HCT116 (cell line): ENCODE measurements around the gene ARHGEF40. TPM values are rescaled to one million over a fixed set of nuclear protein-coding genes. Genes with fewer than 3 reads are reported as not detected.

ENCODE experiments used
- ATAC-seq: fragments of 200-7000 bp; cut with Tn5 transposase; 2 replicates; pipeline ENCODE4 v1.9.1; 2020; ENCODE audit warnings: mild to moderate bottlenecking, moderate library complexity
- BruUV-seq: library from RNA; stranded (reverse); fragments of 400-500 nt; replicated peaks from 2 replicates; lab custom pipeline; 2021; lab: Mats Ljungman, UMichigan
- CTCF ChIA-PET: fragments of 300-600 bp; sonication (Branson Sonifier 250); formaldehyde crosslinking; loops from one replicate; lab custom pipeline; 2021; ENCODE audit warnings: antibody characterized with exemption; lab: Charles Lee
- POLR2A ChIA-PET: fragments of 300-600, 350-600 bp; sonication (Branson Sonifier 250); formaldehyde crosslinking; loops from one replicate; lab custom pipeline; 2021; ENCODE audit warnings: antibody characterized with exemption; lab: Charles Lee
- RAD21 ChIA-PET, 2 experiments: fragments of 300-600 bp; sonication (Branson Sonifier 250); formaldehyde crosslinking; loops; one replicate each; lab custom pipeline; 2023; ENCODE audit warnings: low total read pairs in 2 of 2; ENCODE audit not compliant: uncharacterized antibody in 2 of 2, unreplicated experiment in 2 of 2, low non-redundant PET in 1 of 2; lab: Charles Lee
- DNase-seq: peaks from one replicate; pipeline ENCODE4 v3.0.0-alpha.2; 2010; ENCODE audit warnings: low read depth, low spot score
- H2AFZ ChIP-seq: fragments of 200-600 bp; shearing (Covaris generic), sonication (generic); 2 replicates; pipeline ENCODE4 v1.6.1; 2017; ENCODE audit warnings: low read depth, mixed run types, mixed read lengths, antibody characterized with exemption, low read length; ENCODE audit not compliant: poor library complexity, severe bottlenecking
- H3K27ac ChIP-seq: 2 replicates; pipeline ENCODE4 v1.5.1; 2012; ENCODE audit warnings: low read depth, low read length
- H3K27me3 ChIP-seq: fragments of 200-600 bp; sonication (generic); 2 replicates; pipeline ENCODE4 v1.6.1; 2016; ENCODE audit warnings: mixed run types, low read length, mixed read lengths; ENCODE audit not compliant: insufficient read depth
- H3K36me3 ChIP-seq, 2 experiments: fragments of 200-500 bp in 1 of 2; fragments of 200-600 bp in 1 of 2; sonication (Bioruptor generic) in 1 of 2; sonication (generic) in 1 of 2; 2 replicates each; pipeline versions ENCODE4 v1.5.1 to v1.6.1; 2014 to 2016; ENCODE audit warnings: low read length in 2 of 2, inconsistent platforms in 1 of 2, mixed read lengths in 1 of 2, mixed run types in 1 of 2; ENCODE audit not compliant: insufficient read depth in 2 of 2, control insufficient read depth in 1 of 2
- H3K4me1 ChIP-seq, 2 experiments: fragments of 200-600 bp in 1 of 2; sonication (generic) in 1 of 2; 2 replicates each; pipeline versions ENCODE4 v1.5.1 to v1.6.1; 2012 to 2017; ENCODE audit warnings: low read length in 2 of 2, inconsistent platforms in 1 of 2, mild to moderate bottlenecking in 1 of 2, mixed read lengths in 1 of 2, mixed run types in 1 of 2, moderate library complexity in 1 of 2; ENCODE audit not compliant: insufficient read depth in 2 of 2, control insufficient read depth in 1 of 2
- H3K4me2 ChIP-seq: fragments of 200-600 bp; sonication (generic); 2 replicates; pipeline ENCODE4 v1.6.1; 2017; ENCODE audit warnings: mixed run types, low read length, mixed read lengths
- H3K4me3 ChIP-seq, 2 experiments: fragments of 200-600 bp in 1 of 2; sonication (generic) in 1 of 2; replicated peaks in 1 of 2; 2 replicates each; pipeline ENCODE4 v1.5.1; 2011 to 2016; ENCODE audit warnings: low read length in 2 of 2, control low read depth in 1 of 2, low read depth in 1 of 2, mild to moderate bottlenecking in 1 of 2, mixed read lengths in 1 of 2, mixed run types in 1 of 2
- H3K79me2 ChIP-seq: fragments of 200-600 bp; sonication (generic); 2 replicates; pipeline ENCODE4 v1.6.1; 2017; ENCODE audit warnings: mild to moderate bottlenecking, mixed run types, low read length, moderate library complexity, mixed read lengths; ENCODE audit not compliant: insufficient read depth
- H3K9ac ChIP-seq: fragments of 200-600 bp; sonication (generic); 2 replicates; pipeline ENCODE4 v1.6.1; 2016; ENCODE audit warnings: low read length, mixed read lengths
- H3K9me2 ChIP-seq: fragments of 200-600 bp; sonication (generic), shearing (Covaris generic); 2 replicates; pipeline ENCODE4 v1.6.1; 2017; ENCODE audit warnings: mixed run types, mild to moderate bottlenecking, moderate library complexity; ENCODE audit not compliant: insufficient read depth
- H3K9me3 ChIP-seq, 2 experiments: fragments of 200-500 bp in 1 of 2; fragments of 200-600 bp in 1 of 2; sonication (Bioruptor generic) in 1 of 2; sonication (generic) in 1 of 2; 2 replicates each; pipeline ENCODE4 v1.6.1; 2014 to 2017; ENCODE audit warnings: low read length in 2 of 2, mixed read lengths in 2 of 2, inconsistent platforms in 1 of 2, low read depth in 1 of 2, mild to moderate bottlenecking in 1 of 2, mixed run types in 1 of 2, moderate library complexity in 1 of 2; ENCODE audit not compliant: control insufficient read depth in 1 of 2, insufficient read depth in 1 of 2
- H4K20me1 ChIP-seq: fragments of 200-600 bp; sonication (generic), shearing (Covaris generic); 2 replicates; pipeline ENCODE4 v1.6.1; 2017; ENCODE audit warnings: mixed run types, mild to moderate bottlenecking, moderate library complexity; ENCODE audit not compliant: insufficient read depth
- CTCF ChIP-seq, 3 experiments: fragments of 200-600 bp in 1 of 3; sonication (generic) in 1 of 3; IDR thresholded peaks in 2 of 3; conservative IDR thresholded peaks in 1 of 3; 2 replicates each; pipeline ENCODE4 v1.5.1; 2012 to 2017; ENCODE audit warnings: low read depth in 2 of 3, low read length in 2 of 3, antibody characterized with exemption in 1 of 3, borderline replicate concordance in 1 of 3, control low read depth in 1 of 3, mild to moderate bottlenecking in 1 of 3, mixed read lengths in 1 of 3, mixed run types in 1 of 3, moderate library complexity in 1 of 3; ENCODE audit not compliant: insufficient read depth in 1 of 3
- ELF1 ChIP-seq: IDR thresholded peaks from 2 replicates; pipeline ENCODE4 v1.6.1; 2012; ENCODE audit warnings: low read depth, borderline replicate concordance
- YY1 ChIP-seq: IDR thresholded peaks from 2 replicates; pipeline ENCODE4 v1.6.1; 2011; ENCODE audit warnings: low read length, low read depth, moderate library complexity, mild to moderate bottlenecking; ENCODE audit not compliant: insufficient replicate concordance; ENCODE audit errors: extremely low read depth
- ZFX ChIP-seq: fragments of 450-650 bp; IDR thresholded peaks from 2 replicates; pipeline ENCODE4 v1.6.1; 2017
- intact Hi-C: fragments of 100-400 bp; cut with micrococcal nuclease; formaldehyde crosslinking; loops from 2 replicates; pipeline ENCODE4 v1.10.0; 2022
- total RNA-seq: library from RNA; stranded (reverse); gene quantifications from one replicate; pipeline ENCODE4 v1.2.1, GENCODE V29; 2021; ENCODE audit not compliant: unreplicated experiment

The ARHGEF40 gene
- total RNA-seq, 1 experiment from 2014 or later: 6.3 TPM

- BruUV-seq: no TSS peak
- Histone ChIP-seq H3K9me2 (no peaks in the 10 kb centered on the region), H3K79me2 (no peaks in the 10 kb centered on the region), H3K36me3 (no peaks in the 10 kb centered on the region), H3K9ac (peak overlapping the region; percentile 90), H4K20me1 (no peaks in the 10 kb centered on the region), H3K27me3 (no peaks in the 10 kb centered on the region), H3K9me3 (no peaks in the 10 kb centered on the region), H2AFZ (no peak overlapping the region), H3K27ac (peak overlapping the region; percentile 95), H3K4me1 (peaks cover 55 to 82% of the 10 kb centered on the region in 2 experiments)
- DNase-seq (no peak), ATAC-seq (no peak)
- CTCF ChIA-PET: interaction anchor here (0.8 to 3.5 kb wide), 5 partner anchors 8 to 88 kb away, joined by 4 to 60 read pairs (median 19); partner anchors contain the start of gene ARHGEF40
- intact Hi-C loops: loop anchor here (10.0 kb wide), 1 partner anchor 249 kb away; no protein-coding TSS in a partner anchor
- POLR2A ChIA-PET: interaction anchor here (0.9 to 1.3 kb wide), 2 partner anchors 11 to 35 kb away, joined by 3 to 4 read pairs; no protein-coding TSS in a partner anchor
- RAD21 ChIA-PET: interaction anchor here in 1 of 2 experiments (1.9 kb wide), 1 partner anchor 35 kb away, joined by 16 read pairs; no protein-coding TSS in a partner anchor
- TF ChIP-seq ZFX (no peak), ELF1 (0 out of 2 replicates have a peak, but pooled peaks have one; percentile 42), CTCF (IDR thresholded peaks at IDR 0.05 in 2 of 3, conservative IDR thresholded peaks at IDR 0.05 in 1 of 3; ENCODE audit: borderline replicate concordance in 1 of 3, insufficient read depth in 1 of 3, low read depth in 2 of 3, low read length in 2 of 3) (peak in 1 of 3 experiments; percentile 34; a peak in 2 of 6 replicates), YY1 (peak; percentile 58)
- TF ChIP-seq, all 23 proteins: peak for 3
- Histone ChIP-seq H3K4me2 (peak overlapping the region; percentile 92), H3K4me3 (peak overlapping the region; percentile 69 to 74)
Measured at GRCh38 chr14:21103411-21103709, 33.3 kb downstream of the ARHGEF40 start.
